ENCODE results near the gene NANS. TPM values are rescaled to one million over a fixed set of nuclear protein-coding genes. Genes with fewer than 3 reads are reported as not detected.

Gene NANS
- polyA plus RNA-seq, 1 donor (not counting 4 experiments of a cell fraction or from before 2014, with no cell fraction given) = 63.1 TPM

GRCh38 chr9:98021306-98022040 is 35.1 kb upstream of the NANS start:
- Histone ChIP-seq H3K9me3 (ENCODE audit: control insufficient read depth, low read depth, low read length) (no peaks in the 10 kb centered on the region), H3K36me3 (ENCODE audit: control insufficient read depth in 2 of 2, extremely low read depth in 1 of 2, insufficient read depth in 2 of 2, low read length in 2 of 2) (peaks cover 10 to 13% of the 10 kb centered on the region in 2 experiments), H3K27me3 (ENCODE audit: control insufficient read depth, extremely low read depth, insufficient read depth, low read length) (no peaks in the 10 kb centered on the region), H2AFZ (ENCODE audit: control insufficient read depth, low read length) (no peak overlapping the region), H3K4me1 (ENCODE audit: control insufficient read depth, extremely low read depth, insufficient read depth, low read length) (no peaks in the 10 kb centered on the region), H3K9ac (ENCODE audit: control insufficient read depth, extremely low read depth, insufficient read depth, low read length) (no peak overlapping the region), H3K27ac (ENCODE audit: control insufficient read depth, insufficient read depth, low read length) (no peak overlapping the region), H3K4me3 (ENCODE audit: control insufficient read depth in 2 of 3, extremely low read depth in 1 of 3, insufficient read depth in 2 of 3, low read depth in 1 of 3, low read length in 3 of 3) (no peak overlapping the region), H3K4me2 (ENCODE audit: control insufficient read depth, extremely low read depth, insufficient read depth, low read depth, low read length) (no peak overlapping the region), H3K9me1 (ENCODE audit: control insufficient read depth, extremely low read depth, insufficient read depth, low read length) (no peaks in the 10 kb centered on the region), H3K79me2 (ENCODE audit: control insufficient read depth, insufficient read depth, low read length) (no peaks in the 10 kb centered on the region), H4K20me1 (ENCODE audit: control insufficient read depth, extremely low read depth, insufficient read depth, low read length) (no peaks in the 10 kb centered on the region)
- TF ChIP-seq, protein P1, sequence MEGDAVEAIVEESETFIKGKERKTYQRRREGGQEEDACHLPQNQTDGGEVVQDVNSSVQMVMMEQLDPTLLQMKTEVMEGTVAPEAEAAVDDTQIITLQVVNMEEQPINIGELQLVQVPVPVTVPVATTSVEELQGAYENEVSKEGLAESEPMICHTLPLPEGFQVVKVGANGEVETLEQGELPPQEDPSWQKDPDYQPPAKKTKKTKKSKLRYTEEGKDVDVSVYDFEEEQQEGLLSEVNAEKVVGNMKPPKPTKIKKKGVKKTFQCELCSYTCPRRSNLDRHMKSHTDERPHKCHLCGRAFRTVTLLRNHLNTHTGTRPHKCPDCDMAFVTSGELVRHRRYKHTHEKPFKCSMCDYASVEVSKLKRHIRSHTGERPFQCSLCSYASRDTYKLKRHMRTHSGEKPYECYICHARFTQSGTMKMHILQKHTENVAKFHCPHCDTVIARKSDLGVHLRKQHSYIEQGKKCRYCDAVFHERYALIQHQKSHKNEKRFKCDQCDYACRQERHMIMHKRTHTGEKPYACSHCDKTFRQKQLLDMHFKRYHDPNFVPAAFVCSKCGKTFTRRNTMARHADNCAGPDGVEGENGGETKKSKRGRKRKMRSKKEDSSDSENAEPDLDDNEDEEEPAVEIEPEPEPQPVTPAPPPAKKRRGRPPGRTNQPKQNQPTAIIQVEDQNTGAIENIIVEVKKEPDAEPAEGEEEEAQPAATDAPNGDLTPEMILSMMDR (optimal IDR thresholded peaks at IDR 0.05 in 1 of 3, IDR thresholded peaks at IDR 0.05 in 1 of 3, conservative IDR thresholded peaks at IDR 0.05 in 1 of 3; ENCODE audit: extremely low read depth in 1 of 3, insufficient read depth in 2 of 3, low read length in 3 of 3) = no peak
- TF ChIP-seq EZH2 (IDR thresholded peaks at IDR 0.05; ENCODE audit: low read length) = no peak
- no peak for FAIRE-seq
- dilution Hi-C loops (cut with MboI; ENCODE audit: extremely low pct_ligation_motif_present, low sequenced_read_pairs) = no loop called here
- no peak for DNase-seq (ENCODE audit: low read depth, low spot score)

DNA sequence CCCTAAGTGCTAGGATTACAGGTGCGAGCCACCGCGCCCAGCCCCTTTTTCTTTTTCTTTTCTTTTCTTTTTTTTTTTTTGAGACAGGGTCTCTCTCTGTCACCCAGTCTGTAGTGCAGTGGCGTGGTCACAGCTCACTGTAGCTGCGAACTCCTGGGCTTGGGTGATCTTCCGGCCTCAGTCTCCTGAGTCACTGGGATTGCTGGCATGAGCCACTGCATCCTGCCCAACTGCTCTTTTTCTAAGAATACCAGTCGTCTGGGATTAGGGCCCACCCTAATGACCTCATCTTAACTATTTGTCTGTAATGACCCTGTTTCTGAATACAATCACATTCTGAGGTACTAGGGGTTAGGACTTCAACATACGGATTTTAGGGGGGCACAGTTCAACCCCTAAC is 34.1 kb upstream of the NANS start:
- Histone ChIP-seq H3K27ac (ENCODE audit: control insufficient read depth, insufficient read depth, low read length) (no peak overlapping the region), H4K20me1 (ENCODE audit: control insufficient read depth, extremely low read depth, insufficient read depth, low read length) (no peaks in the 10 kb centered on the region), H3K79me2 (ENCODE audit: control insufficient read depth, insufficient read depth, low read length) (no peaks in the 10 kb centered on the region), H3K9me3 (ENCODE audit: control insufficient read depth, low read depth, low read length) (no peaks in the 10 kb centered on the region), H3K4me1 (ENCODE audit: control insufficient read depth, extremely low read depth, insufficient read depth, low read length) (no peaks in the 10 kb centered on the region), H2AFZ (ENCODE audit: control insufficient read depth, low read length) (no peak overlapping the region), H3K36me3 (ENCODE audit: control insufficient read depth in 2 of 2, extremely low read depth in 1 of 2, insufficient read depth in 2 of 2, low read length in 2 of 2) (peaks cover 10 to 13% of the 10 kb centered on the region in 2 experiments), H3K4me3 (ENCODE audit: control insufficient read depth in 2 of 3, extremely low read depth in 1 of 3, insufficient read depth in 2 of 3, low read depth in 1 of 3, low read length in 3 of 3) (no peak overlapping the region), H3K9me1 (ENCODE audit: control insufficient read depth, extremely low read depth, insufficient read depth, low read length) (no peaks in the 10 kb centered on the region), H3K4me2 (ENCODE audit: control insufficient read depth, extremely low read depth, insufficient read depth, low read depth, low read length) (no peak overlapping the region), H3K27me3 (ENCODE audit: control insufficient read depth, extremely low read depth, insufficient read depth, low read length) (no peaks in the 10 kb centered on the region), H3K9ac (ENCODE audit: control insufficient read depth, extremely low read depth, insufficient read depth, low read length) (no peak overlapping the region)
- no peak for FAIRE-seq
- TF ChIP-seq, protein P1 (optimal IDR thresholded peaks at IDR 0.05 in 1 of 3, IDR thresholded peaks at IDR 0.05 in 1 of 3, conservative IDR thresholded peaks at IDR 0.05 in 1 of 3; ENCODE audit: extremely low read depth in 1 of 3, insufficient read depth in 2 of 3, low read length in 3 of 3) = no peak
- dilution Hi-C loops (cut with MboI; ENCODE audit: extremely low pct_ligation_motif_present, low sequenced_read_pairs) = no loop called here
- no peak for DNase-seq (ENCODE audit: low read depth, low spot score)
